HepG2 (cell line): ENCODE results near the gene DNAJC5. TPM values are rescaled to one million over a fixed set of nuclear protein-coding genes. Genes with fewer than 3 reads are reported as not detected.

Experiments
- ATAD3A ChIP-seq: sonication (generic); formaldehyde crosslinking; IDR thresholded peaks from 2 replicates; pipeline ENCODE4 v1.4.0; 2020; ENCODE audit warnings: missing genetic modification reagents
- ATF7 ChIP-seq, 2 experiments: fragments of 450-650 bp in 1 of 2; sonication (generic) in 1 of 2; formaldehyde crosslinking in 1 of 2; IDR thresholded peaks; 2 replicates each; pipeline versions ENCODE4 v1.4.0 to v1.6.1; 2016 to 2020; ENCODE audit warnings: antibody characterized with exemption in 1 of 2, mild to moderate bottlenecking in 1 of 2, missing genetic modification reagents in 1 of 2
- CBX1 ChIP-seq: IDR thresholded peaks from one replicate; pipeline ENCODE4 v1.6.1; 2016; ENCODE audit warnings: antibody characterized with exemption, low read depth
- ETV6 ChIP-seq: sonication (generic); formaldehyde crosslinking; conservative IDR thresholded peaks from 2 replicates; pipeline ENCODE4 v1.4.0; 2020; ENCODE audit warnings: missing genetic modification reagents
- KDM3A ChIP-seq: IDR thresholded peaks from 2 replicates; pipeline ENCODE4 v1.6.1; 2018; ENCODE audit warnings: low read depth, missing compliant biosample characterization
- RBAK ChIP-seq: sonication (generic); formaldehyde crosslinking; IDR thresholded peaks from 2 replicates; pipeline ENCODE4 v1.5.1; 2020; ENCODE audit warnings: mild to moderate bottlenecking, missing genetic modification reagents
- RFXANK ChIP-seq: IDR thresholded peaks from 2 replicates; pipeline ENCODE4 v1.6.1; 2016
- SRSF9 ChIP-seq: fragments of 200-400 bp; formaldehyde crosslinking; IDR thresholded peaks from 2 replicates; pipeline ENCODE4 v1.6.1; 2018; ENCODE audit warnings: borderline replicate concordance, mild to moderate bottlenecking, low read depth, low read length; ENCODE audit not compliant: insufficient read depth, poor library complexity, severe bottlenecking
- ZBTB1 ChIP-seq: sonication (generic); formaldehyde crosslinking; IDR thresholded peaks from 2 replicates; pipeline ENCODE4 v1.4.0; 2020; ENCODE audit warnings: missing genetic modification reagents, borderline replicate concordance
- ZBTB7A ChIP-seq: sonication (generic); formaldehyde crosslinking; IDR thresholded peaks from 2 replicates; pipeline ENCODE4 v1.8.0; 2022; ENCODE audit warnings: mild to moderate bottlenecking, missing genetic modification reagents
- ZNF343 ChIP-seq: sonication (generic); formaldehyde crosslinking; IDR thresholded peaks from 2 replicates; pipeline ENCODE4 v1.4.0; 2020; ENCODE audit warnings: mild to moderate bottlenecking, missing genetic modification reagents
- ZNF652 ChIP-seq: IDR thresholded peaks from 2 replicates; pipeline ENCODE4 v1.6.1; 2016; ENCODE audit warnings: low read depth, borderline replicate concordance
- ZNF772 ChIP-seq: sonication (generic); formaldehyde crosslinking; IDR thresholded peaks from 2 replicates; pipeline ENCODE4 v1.5.0; 2020; ENCODE audit warnings: mild to moderate bottlenecking, missing genetic modification reagents
- polyA plus RNA-seq, 8 experiments: library from polyadenylated mRNA; depleted of rRNA in 3 of 8; stranded (reverse) in 7 of 8; unstranded in 1 of 8; fragments of >200 nt; fragmentation: Illumina TruSeq in 4 of 8; extraction: Trizol in 4 of 8; gene quantifications; 2 replicates each; pipeline versions ENCODE4 v1.2.1 to v1.2.3, GENCODE V29; 2011 to 2016; ENCODE audit warnings: low read depth in 4 of 8, missing spikeins in 1 of 8, mixed read lengths in 1 of 8; ENCODE audit not compliant: insufficient read depth in 1 of 8
- total RNA-seq, 5 experiments: library from RNA; depleted of rRNA; stranded (reverse); fragments of >200 nt; fragmentation: Illumina TruSeq; extraction: Trizol; gene quantifications; 2 replicates each; pipeline ENCODE4 v1.2.3, GENCODE V29; 2016; ENCODE audit warnings: low read depth in 1 of 5
- TF ChIP-seq, protein P1 (sequence below): sonication (generic); formaldehyde crosslinking; IDR thresholded peaks from 2 replicates; pipeline ENCODE4 v1.4.0; 2020; ENCODE audit warnings: missing genetic modification reagents, borderline replicate concordance
- TF ChIP-seq, protein P2 (sequence below), 2 experiments: fragments of 450-650 bp in 1 of 2; sonication (generic) in 1 of 2; formaldehyde crosslinking; IDR thresholded peaks; 2 replicates each; pipeline versions ENCODE4 v1.5.0 to v1.8.0; 2020 to 2022; ENCODE audit warnings: mild to moderate bottlenecking in 1 of 2, missing genetic modification reagents in 1 of 2
- TF ChIP-seq, protein P3 (sequence below): sonication (generic); formaldehyde crosslinking; IDR thresholded peaks from 2 replicates; pipeline ENCODE4 v1.5.0; 2020; ENCODE audit warnings: missing genetic modification reagents
- TF ChIP-seq, protein P4 (sequence below): sonication (generic); formaldehyde crosslinking; IDR thresholded peaks from 2 replicates; pipeline ENCODE4 v1.5.0; 2020; ENCODE audit warnings: mild to moderate bottlenecking, missing genetic modification reagents
- TF ChIP-seq, protein P5 (sequence below): sonication (generic); formaldehyde crosslinking; IDR thresholded peaks from 2 replicates; pipeline ENCODE4 v1.8.0; 2022; ENCODE audit warnings: missing genetic modification reagents, low read depth, mild to moderate bottlenecking, borderline replicate concordance

Gene DNAJC5
- total and polyA plus RNA-seq, 2 of the 13 experiments (the other 11 are each of a cell fraction or from before 2014, with no cell fraction given) = 42.8 to 64.5 TPM

DNA sequence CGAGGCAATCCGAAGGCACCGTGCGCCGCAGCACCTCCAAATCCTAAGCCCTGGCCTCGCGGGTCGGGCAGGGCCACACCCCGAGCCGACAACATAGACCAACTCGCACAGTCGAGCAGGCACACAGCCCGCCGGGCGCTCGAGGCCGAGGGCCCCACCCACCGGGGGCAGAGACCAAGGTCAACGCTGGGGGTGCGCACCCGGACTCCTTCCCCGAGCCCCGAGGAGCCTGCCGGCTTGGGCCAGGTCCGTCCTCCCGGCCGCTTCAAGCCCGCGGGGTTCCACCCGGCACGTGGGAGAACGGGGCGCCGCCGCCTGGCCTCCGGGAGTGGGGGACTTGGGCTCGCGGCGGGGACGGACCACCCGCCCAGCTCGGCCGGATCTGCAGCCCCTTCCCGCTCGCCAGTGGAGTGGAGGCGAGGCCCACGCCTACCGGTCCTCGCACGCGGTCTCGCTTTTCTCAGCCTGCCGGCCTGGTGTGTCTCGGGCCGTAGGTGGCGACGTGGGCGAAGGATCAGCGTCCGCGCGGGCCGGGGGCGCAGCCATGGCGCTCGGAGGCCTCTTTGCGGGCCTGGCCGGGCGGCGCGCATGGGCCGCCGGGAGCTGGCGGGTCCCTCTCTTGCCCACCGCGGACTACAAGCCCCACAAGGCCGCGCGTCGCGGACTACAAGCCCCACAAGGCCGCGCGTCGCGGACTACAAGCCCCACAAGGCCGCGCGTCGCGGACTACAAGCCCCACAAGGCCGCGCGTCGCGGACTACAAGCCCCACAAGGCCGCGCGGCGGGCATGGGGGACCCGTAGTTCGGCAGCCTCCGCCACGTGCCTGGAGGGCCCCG, 61.1 kb downstream of the DNAJC5 start, which contains the start of gene UCKL1 (continued):
- TF ChIP-seq SRSF9 (no peak), ZNF652 (CRISPR knock-in tag) (no peak; the same call in 1 of the 2 replicates), ZBTB7A (peak; percentile 99), ZNF772 (CRISPR knock-in tag) (peak; percentile 97; the same call in 1 of the 2 replicates), ETV6 (CRISPR knock-in tag) (peak; percentile 93), RFXANK (CRISPR knock-in tag) (peak; percentile 90), ZBTB1 (CRISPR knock-in tag) (peak; percentile 79; the same call in 1 of the 2 replicates), KDM3A (CRISPR knock-in tag) (peak; percentile 100), ATF7 (IDR thresholded peaks at IDR 0.05) (no peak), ATF7 (CRISPR knock-in tag; IDR thresholded peaks at IDR 0.05) (peak; percentile 84), CBX1 (peak; percentile 87), ZNF343 (CRISPR knock-in tag) (peak; percentile 99), ATAD3A (peak; percentile 69; the same call in 1 of the 2 replicates), RBAK (CRISPR knock-in tag) (no peak; the same call in 1 of the 2 replicates)
- TF ChIP-seq, protein P1, sequence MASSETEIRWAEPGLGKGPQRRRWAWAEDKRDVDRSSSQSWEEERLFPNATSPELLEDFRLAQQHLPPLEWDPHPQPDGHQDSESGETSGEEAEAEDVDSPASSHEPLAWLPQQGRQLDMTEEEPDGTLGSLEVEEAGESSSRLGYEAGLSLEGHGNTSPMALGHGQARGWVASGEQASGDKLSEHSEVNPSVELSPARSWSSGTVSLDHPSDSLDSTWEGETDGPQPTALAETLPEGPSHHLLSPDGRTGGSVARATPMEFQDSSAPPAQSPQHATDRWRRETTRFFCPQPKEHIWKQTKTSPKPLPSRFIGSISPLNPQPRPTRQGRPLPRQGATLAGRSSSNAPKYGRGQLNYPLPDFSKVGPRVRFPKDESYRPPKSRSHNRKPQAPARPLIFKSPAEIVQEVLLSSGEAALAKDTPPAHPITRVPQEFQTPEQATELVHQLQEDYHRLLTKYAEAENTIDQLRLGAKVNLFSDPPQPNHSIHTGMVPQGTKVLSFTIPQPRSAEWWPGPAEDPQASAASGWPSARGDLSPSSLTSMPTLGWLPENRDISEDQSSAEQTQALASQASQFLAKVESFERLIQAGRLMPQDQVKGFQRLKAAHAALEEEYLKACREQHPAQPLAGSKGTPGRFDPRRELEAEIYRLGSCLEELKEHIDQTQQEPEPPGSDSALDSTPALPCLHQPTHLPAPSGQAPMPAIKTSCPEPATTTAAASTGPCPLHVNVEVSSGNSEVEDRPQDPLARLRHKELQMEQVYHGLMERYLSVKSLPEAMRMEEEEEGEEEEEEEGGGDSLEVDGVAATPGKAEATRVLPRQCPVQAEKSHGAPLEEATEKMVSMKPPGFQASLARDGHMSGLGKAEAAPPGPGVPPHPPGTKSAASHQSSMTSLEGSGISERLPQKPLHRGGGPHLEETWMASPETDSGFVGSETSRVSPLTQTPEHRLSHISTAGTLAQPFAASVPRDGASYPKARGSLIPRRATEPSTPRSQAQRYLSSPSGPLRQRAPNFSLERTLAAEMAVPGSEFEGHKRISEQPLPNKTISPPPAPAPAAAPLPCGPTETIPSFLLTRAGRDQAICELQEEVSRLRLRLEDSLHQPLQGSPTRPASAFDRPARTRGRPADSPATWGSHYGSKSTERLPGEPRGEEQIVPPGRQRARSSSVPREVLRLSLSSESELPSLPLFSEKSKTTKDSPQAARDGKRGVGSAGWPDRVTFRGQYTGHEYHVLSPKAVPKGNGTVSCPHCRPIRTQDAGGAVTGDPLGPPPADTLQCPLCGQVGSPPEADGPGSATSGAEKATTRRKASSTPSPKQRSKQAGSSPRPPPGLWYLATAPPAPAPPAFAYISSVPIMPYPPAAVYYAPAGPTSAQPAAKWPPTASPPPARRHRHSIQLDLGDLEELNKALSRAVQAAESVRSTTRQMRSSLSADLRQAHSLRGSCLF (CRISPR knock-in tag) = peak; percentile 92
- TF ChIP-seq, protein P2, sequence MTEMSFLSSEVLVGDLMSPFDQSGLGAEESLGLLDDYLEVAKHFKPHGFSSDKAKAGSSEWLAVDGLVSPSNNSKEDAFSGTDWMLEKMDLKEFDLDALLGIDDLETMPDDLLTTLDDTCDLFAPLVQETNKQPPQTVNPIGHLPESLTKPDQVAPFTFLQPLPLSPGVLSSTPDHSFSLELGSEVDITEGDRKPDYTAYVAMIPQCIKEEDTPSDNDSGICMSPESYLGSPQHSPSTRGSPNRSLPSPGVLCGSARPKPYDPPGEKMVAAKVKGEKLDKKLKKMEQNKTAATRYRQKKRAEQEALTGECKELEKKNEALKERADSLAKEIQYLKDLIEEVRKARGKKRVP (CRISPR knock-in tag; IDR thresholded peaks at IDR 0.05) = peak; percentile 33 to 52; a peak in 2 of 4 replicates
- TF ChIP-seq, protein P3, sequence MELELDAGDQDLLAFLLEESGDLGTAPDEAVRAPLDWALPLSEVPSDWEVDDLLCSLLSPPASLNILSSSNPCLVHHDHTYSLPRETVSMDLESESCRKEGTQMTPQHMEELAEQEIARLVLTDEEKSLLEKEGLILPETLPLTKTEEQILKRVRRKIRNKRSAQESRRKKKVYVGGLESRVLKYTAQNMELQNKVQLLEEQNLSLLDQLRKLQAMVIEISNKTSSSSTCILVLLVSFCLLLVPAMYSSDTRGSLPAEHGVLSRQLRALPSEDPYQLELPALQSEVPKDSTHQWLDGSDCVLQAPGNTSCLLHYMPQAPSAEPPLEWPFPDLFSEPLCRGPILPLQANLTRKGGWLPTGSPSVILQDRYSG (CRISPR knock-in tag) = peak; percentile 98
- TF ChIP-seq, protein P4, sequence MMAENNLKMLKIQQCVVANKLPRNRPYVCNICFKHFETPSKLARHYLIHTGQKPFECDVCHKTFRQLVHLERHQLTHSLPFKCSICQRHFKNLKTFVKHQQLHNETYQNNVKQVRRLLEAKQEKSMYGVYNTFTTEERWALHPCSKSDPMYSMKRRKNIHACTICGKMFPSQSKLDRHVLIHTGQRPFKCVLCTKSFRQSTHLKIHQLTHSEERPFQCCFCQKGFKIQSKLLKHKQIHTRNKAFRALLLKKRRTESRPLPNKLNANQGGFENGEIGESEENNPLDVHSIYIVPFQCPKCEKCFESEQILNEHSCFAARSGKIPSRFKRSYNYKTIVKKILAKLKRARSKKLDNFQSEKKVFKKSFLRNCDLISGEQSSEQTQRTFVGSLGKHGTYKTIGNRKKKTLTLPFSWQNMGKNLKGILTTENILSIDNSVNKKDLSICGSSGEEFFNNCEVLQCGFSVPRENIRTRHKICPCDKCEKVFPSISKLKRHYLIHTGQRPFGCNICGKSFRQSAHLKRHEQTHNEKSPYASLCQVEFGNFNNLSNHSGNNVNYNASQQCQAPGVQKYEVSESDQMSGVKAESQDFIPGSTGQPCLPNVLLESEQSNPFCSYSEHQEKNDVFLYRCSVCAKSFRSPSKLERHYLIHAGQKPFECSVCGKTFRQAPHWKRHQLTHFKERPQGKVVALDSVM (CRISPR knock-in tag) = peak; percentile 69
- TF ChIP-seq, protein P5, sequence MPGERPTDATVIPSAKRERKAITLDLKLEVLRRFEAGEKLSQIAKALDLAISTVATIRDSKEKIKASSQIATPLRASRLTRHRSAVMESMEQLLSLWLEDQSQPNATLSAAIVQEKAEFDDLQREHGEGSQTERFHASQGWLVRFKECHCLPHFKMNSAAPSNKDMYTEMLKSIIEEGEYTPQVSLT (CRISPR knock-in tag) = peak; percentile 80; the same call in 1 of the 2 replicates
